ENCODE measurements around the gene HOXC12. TPM values are rescaled to one million over a fixed set of nuclear protein-coding genes. Genes with fewer than 3 reads are reported as not detected.

The HOXC12 gene
- total RNA-seq, 6 donors from 2014 or later, result not detected

GRCh38 chr12:53927220-53928029 lies 27.3 kb upstream of the HOXC12 start:
- TF ChIP-seq EP300 (IDR thresholded peaks at IDR 0.05) (no peak), POLR2A (IDR thresholded peaks at IDR 0.05) (no peak), POLR2AphosphoS5 (IDR thresholded peaks at IDR 0.05) (no peak), CTCF (IDR thresholded peaks at IDR 0.05) (no peak)
- Histone ChIP-seq H3K36me3 (no peaks in the 10 kb centered on the region), H3K4me1 (no peaks in the 10 kb centered on the region), H3K9me3 (no peaks in the 10 kb centered on the region), H3K27me3 (peaks cover 0 to 54% (median 18%) of the 10 kb centered on the region in 4 donors), H3K4me3 (no peak overlapping the region), H3K27ac (no peak overlapping the region)
- 11 to 12% methylated on average over 20 to 42 of the region's 45 CpGs for WGBS, 2 donors
- DNase-seq (peak in 1 of 2 donors; percentile 59), ATAC-seq (ENCODE audit: low FRiP score in 2 of 2) (no peak)

- no peak overlapping the region for H3K4me3 ChIP-seq
- 6 to 13% methylated on average over 20 to 31 of the region's 31 CpGs for WGBS, 2 donors
- ATAC-seq (ENCODE audit: low FRiP score in 2 of 2) (no peak), DNase-seq (peak in 1 of 2 donors; percentile 46)
- no peak overlapping the region for H3K27ac ChIP-seq
- TF ChIP-seq CTCF (IDR thresholded peaks at IDR 0.05), result no peak
- TF ChIP-seq POLR2AphosphoS5 (IDR thresholded peaks at IDR 0.05), result no peak
- no peak for TF ChIP-seq EP300 (IDR thresholded peaks at IDR 0.05)
- TF ChIP-seq POLR2A (IDR thresholded peaks at IDR 0.05), result no peak
- H3K36me3 ChIP-seq, result no peaks in the 10 kb centered on the region
- H3K9me3 ChIP-seq, result no peaks in the 10 kb centered on the region
- no peaks in the 10 kb centered on the region for H3K4me1 ChIP-seq
- peaks cover 0 to 61% (median 18%) of the 10 kb centered on the region in 4 donors for H3K27me3 ChIP-seq
Observed at GRCh38 chr12:53928054-53928835, 26.5 kb upstream of the HOXC12 start.

GRCh38 chr12:53929527-53929926 lies 25.2 kb upstream of the HOXC12 start:
- DNase-seq (no peak), ATAC-seq (ENCODE audit: low FRiP score in 2 of 2) (no peak)
- 20 to 21% methylated on average over 4 of the region's 4 CpGs for WGBS, 2 donors
- no peak overlapping the region for H3K4me3 ChIP-seq
- H3K4me1 ChIP-seq, result no peaks in the 10 kb centered on the region
- H3K36me3 ChIP-seq, result no peaks in the 10 kb centered on the region
- TF ChIP-seq POLR2AphosphoS5 (IDR thresholded peaks at IDR 0.05) (no peak), POLR2A (IDR thresholded peaks at IDR 0.05) (no peak), CTCF (IDR thresholded peaks at IDR 0.05) (no peak), EP300 (IDR thresholded peaks at IDR 0.05) (no peak)
- no peaks in the 10 kb centered on the region for H3K9me3 ChIP-seq
- peaks cover 0 to 68% (median 19%) of the 10 kb centered on the region in 4 donors for H3K27me3 ChIP-seq
- H3K27ac ChIP-seq, result no peak overlapping the region

- peaks cover 0 to 74% (median 24%) of the 10 kb centered on the region in 4 donors for H3K27me3 ChIP-seq
- DNase-seq, result peak in 1 of 2 donors; percentile 30
- ATAC-seq (ENCODE audit: low FRiP score in 2 of 2), result no peak
- no peaks in the 10 kb centered on the region for H3K36me3 ChIP-seq
- H3K27ac ChIP-seq, result no peak overlapping the region
- no peaks in the 10 kb centered on the region for H3K9me3 ChIP-seq
- WGBS, 2 donors, result 7 to 9% methylated on average over 29 to 30 of the region's 30 CpGs
- H3K4me3 ChIP-seq, result no peak overlapping the region
- TF ChIP-seq POLR2A (IDR thresholded peaks at IDR 0.05), result no peak
- TF ChIP-seq POLR2AphosphoS5 (IDR thresholded peaks at IDR 0.05), result no peak
- no peak for TF ChIP-seq EP300 (IDR thresholded peaks at IDR 0.05)
- TF ChIP-seq CTCF (IDR thresholded peaks at IDR 0.05), result no peak
- peaks cover 0 to 4% (median 1%) of the 10 kb centered on the region in 4 donors for H3K4me1 ChIP-seq
Observed at GRCh38 chr12:53930591-53931255, 24.0 kb upstream of the HOXC12 start.

Measured in upper lobe of left lung (tissue), 6 donors.